ENCODE results near the gene PARP12.

Gene PARP12

GRCh38 chr7:140014123-140014522 lies 48.6 kb downstream of the PARP12 start:
- Histone ChIP-seq H3K27me3 (ENCODE audit: insufficient read depth, low read length) (0 out of 2 replicates have a peak, but pooled peaks cover 6% of the 10 kb centered on the region), H2AFZ (ENCODE audit: low read length) (no peak overlapping the region), H3K4me1 (ENCODE audit: insufficient read depth, low read length, severe bottlenecking) (no peaks in the 10 kb centered on the region), H3K4me2 (ENCODE audit: low read length) (no peak overlapping the region), H3K9me3 (ENCODE audit: low read length) (no peaks in the 10 kb centered on the region), H3K9ac (ENCODE audit: low read length) (no peak overlapping the region), H3F3A (ENCODE audit: insufficient read depth, low read length) (no peaks in the 10 kb centered on the region), H3K79me2 (ENCODE audit: insufficient read depth, low read length) (no peaks in the 10 kb centered on the region), H3K9me2 (ENCODE audit: low read depth, low read length) (no peaks in the 10 kb centered on the region), H3K4me3 (ENCODE audit: low read depth, low read length, poor library complexity, severe bottlenecking) (no peak overlapping the region), H3K27ac (ENCODE audit: low read depth, low read length, poor library complexity, severe bottlenecking) (no peak overlapping the region), H3K36me3 (ENCODE audit: insufficient read depth, low read length) (no peaks in the 10 kb centered on the region), H4K20me1 (ENCODE audit: insufficient read depth, low read length) (no peaks in the 10 kb centered on the region)
- no peak for TF ChIP-seq EZH2 (IDR thresholded peaks at IDR 0.05; ENCODE audit: borderline replicate concordance, low read length)
- TF ChIP-seq, protein P1, sequence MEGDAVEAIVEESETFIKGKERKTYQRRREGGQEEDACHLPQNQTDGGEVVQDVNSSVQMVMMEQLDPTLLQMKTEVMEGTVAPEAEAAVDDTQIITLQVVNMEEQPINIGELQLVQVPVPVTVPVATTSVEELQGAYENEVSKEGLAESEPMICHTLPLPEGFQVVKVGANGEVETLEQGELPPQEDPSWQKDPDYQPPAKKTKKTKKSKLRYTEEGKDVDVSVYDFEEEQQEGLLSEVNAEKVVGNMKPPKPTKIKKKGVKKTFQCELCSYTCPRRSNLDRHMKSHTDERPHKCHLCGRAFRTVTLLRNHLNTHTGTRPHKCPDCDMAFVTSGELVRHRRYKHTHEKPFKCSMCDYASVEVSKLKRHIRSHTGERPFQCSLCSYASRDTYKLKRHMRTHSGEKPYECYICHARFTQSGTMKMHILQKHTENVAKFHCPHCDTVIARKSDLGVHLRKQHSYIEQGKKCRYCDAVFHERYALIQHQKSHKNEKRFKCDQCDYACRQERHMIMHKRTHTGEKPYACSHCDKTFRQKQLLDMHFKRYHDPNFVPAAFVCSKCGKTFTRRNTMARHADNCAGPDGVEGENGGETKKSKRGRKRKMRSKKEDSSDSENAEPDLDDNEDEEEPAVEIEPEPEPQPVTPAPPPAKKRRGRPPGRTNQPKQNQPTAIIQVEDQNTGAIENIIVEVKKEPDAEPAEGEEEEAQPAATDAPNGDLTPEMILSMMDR (IDR thresholded peaks at IDR 0.05; ENCODE audit: low read length): no peak

DNA sequence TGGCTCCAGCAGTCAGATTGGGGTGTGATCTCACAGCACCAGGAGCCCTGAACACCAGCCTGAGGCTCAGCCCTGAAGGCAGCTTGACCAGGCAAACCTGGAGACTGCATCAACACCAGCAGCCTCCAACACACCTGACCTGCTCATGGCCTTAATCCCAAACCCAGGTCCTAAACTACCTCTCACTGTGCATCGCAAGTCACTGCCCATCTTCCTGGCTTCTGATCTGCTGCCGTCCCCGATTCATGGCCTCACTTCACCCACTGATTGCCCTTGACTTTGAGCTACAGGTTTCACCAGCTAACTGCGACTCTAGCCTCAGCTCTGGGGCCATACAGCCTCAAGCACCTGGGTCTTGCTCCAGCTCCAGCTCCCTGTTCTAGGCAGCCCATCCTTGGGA lies 49.1 kb downstream of the PARP12 start:
- no peak overlapping the region for H2AFZ ChIP-seq (ENCODE audit: low read length)
- H3K9me3 ChIP-seq (ENCODE audit: low read length): no peaks in the 10 kb centered on the region
- H3K4me2 ChIP-seq (ENCODE audit: low read length): no peak overlapping the region
- H3K27ac ChIP-seq (ENCODE audit: low read depth, low read length, poor library complexity, severe bottlenecking): no peak overlapping the region
- H3K27me3 ChIP-seq (ENCODE audit: insufficient read depth, low read length): 0 out of 2 replicates have a peak, but pooled peaks cover 6% of the 10 kb centered on the region
- H3K9ac ChIP-seq (ENCODE audit: low read length): no peak overlapping the region
- no peaks in the 10 kb centered on the region for H3K36me3 ChIP-seq (ENCODE audit: insufficient read depth, low read length)
- H3K9me2 ChIP-seq (ENCODE audit: low read depth, low read length): no peaks in the 10 kb centered on the region
- H3K79me2 ChIP-seq (ENCODE audit: insufficient read depth, low read length): no peaks in the 10 kb centered on the region
- no peak for TF ChIP-seq EZH2 (IDR thresholded peaks at IDR 0.05; ENCODE audit: borderline replicate concordance, low read length)
- TF ChIP-seq, protein P1 (IDR thresholded peaks at IDR 0.05; ENCODE audit: low read length): no peak
- no peaks in the 10 kb centered on the region for H3K4me1 ChIP-seq (ENCODE audit: insufficient read depth, low read length, severe bottlenecking)
- H3F3A ChIP-seq (ENCODE audit: insufficient read depth, low read length): no peaks in the 10 kb centered on the region
- no peak overlapping the region for H3K4me3 ChIP-seq (ENCODE audit: low read depth, low read length, poor library complexity, severe bottlenecking)
- no peaks in the 10 kb centered on the region for H4K20me1 ChIP-seq (ENCODE audit: insufficient read depth, low read length)

DNA sequence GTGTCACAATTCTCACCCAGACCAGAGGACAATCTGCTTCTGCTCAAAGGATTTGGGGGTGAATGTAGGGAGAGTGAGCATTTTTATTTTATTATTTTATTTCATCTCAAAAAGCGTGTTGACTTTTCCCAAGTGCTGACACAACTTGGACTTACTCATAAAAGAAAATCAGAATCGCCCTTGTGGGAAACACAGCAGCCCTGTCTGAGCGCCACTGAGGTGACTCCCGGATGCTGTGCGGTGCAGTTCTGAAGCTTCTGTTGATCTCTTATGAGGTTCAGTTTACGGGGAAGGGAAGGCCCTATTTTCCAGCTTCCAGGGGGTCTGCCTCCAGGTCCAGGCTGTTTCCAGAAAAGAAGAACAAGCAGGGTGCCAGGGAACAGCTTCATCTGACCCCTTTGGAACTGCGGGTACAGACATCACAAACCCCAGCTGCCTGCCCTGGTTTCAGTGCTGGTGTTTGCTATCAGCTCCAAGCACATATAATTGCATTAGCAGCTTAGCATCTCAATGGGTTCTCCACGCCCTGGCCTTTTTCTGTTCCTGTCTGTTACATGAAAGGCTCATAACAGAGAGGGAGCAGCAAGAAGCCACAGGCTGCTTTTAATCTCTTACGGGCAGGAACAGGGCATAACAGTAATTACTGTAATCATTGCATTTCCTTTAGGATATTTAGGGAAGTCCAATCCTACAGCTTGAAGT lies 52.4 kb downstream of the PARP12 start:
- no peak overlapping the region for H3K4me2 ChIP-seq (ENCODE audit: low read length)
- no peak for TF ChIP-seq EZH2 (IDR thresholded peaks at IDR 0.05; ENCODE audit: borderline replicate concordance, low read length)
- TF ChIP-seq, protein P1 (IDR thresholded peaks at IDR 0.05; ENCODE audit: low read length): no peak
- H3K27me3 ChIP-seq (ENCODE audit: insufficient read depth, low read length): peaks cover 3% of the 10 kb centered on the region; the same call in 1 of the 2 replicates

More for the DNA sequence above, 52.4 kb downstream of the PARP12 start:
- no peak overlapping the region for H2AFZ ChIP-seq (ENCODE audit: low read length)
- H3K9me3 ChIP-seq (ENCODE audit: low read length): no peaks in the 10 kb centered on the region
- H3K4me3 ChIP-seq (ENCODE audit: low read depth, low read length, poor library complexity, severe bottlenecking): no peak overlapping the region
- H3K79me2 ChIP-seq (ENCODE audit: insufficient read depth, low read length): no peaks in the 10 kb centered on the region
- no peaks in the 10 kb centered on the region for H3K4me1 ChIP-seq (ENCODE audit: insufficient read depth, low read length, severe bottlenecking)
- no peaks in the 10 kb centered on the region for H4K20me1 ChIP-seq (ENCODE audit: insufficient read depth, low read length)
- H3K9me2 ChIP-seq (ENCODE audit: low read depth, low read length): no peaks in the 10 kb centered on the region
- no peak overlapping the region for H3K27ac ChIP-seq (ENCODE audit: low read depth, low read length, poor library complexity, severe bottlenecking)
- H3F3A ChIP-seq (ENCODE audit: insufficient read depth, low read length): no peaks in the 10 kb centered on the region
- no peak overlapping the region for H3K9ac ChIP-seq (ENCODE audit: low read length)
- H3K36me3 ChIP-seq (ENCODE audit: insufficient read depth, low read length): no peaks in the 10 kb centered on the region
